ENCODE data around the gene AGR3.

AGR3 gene

DNA sequence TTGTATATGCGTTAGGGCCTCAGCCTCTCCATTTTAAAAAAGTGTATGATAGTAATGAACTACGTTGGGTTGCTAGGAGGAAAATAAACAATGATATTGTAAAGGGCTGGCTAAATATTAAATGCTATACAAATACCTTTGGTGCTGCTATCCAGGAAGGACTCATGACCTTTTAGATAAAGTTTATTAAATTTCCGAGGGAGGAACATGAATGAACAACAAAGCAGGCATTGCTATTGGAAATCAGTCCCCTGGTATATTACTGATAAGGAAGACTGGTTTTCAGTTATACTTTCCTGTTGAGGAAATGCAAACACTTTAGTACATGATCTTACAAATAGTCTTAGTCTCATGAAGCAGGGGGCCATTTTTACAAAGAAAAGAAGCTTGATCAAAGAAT lies 59.8 kb downstream of the AGR3 start:
- DNase-seq, result no peak

DNA sequence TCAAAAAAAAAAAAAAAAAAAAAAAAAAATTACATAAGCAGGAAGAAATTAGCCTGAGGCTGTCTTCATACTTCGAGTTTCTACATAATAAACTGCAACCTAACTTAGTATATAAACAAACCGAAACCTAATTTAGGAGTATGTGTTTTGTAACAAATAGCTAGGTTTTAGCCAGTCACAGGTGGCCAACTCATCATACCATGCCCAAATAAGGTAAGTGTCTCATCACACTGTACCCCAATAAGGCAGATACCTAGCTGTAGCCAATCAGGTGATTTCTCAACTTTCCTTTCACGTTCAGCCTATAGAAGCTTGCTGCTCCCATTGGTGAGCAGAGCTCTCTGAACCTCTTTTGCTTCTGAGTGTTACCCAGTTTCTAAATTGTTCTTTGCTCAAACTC lies 63.1 kb downstream of the AGR3 start:
- DNase-seq, result no peak

DNA sequence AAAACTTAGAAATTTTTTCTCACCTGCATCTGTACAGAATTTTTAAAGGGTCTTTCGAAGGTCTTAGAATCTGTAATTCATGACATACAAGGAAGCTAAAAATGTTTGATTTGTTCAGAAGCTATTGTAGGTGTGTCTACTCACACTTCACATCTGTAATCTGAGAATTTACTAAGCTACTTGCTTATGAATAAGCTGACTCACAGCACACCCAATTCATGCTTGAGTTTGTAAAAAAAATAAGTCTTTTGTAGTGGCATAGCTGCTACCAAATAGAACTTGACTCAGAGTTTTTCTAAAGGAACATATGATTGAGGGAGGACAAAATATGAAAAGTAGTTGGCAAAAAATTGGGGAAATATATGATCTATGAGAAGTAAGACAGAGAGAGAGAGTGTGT lies 64.2 kb downstream of the AGR3 start:
- no peak for DNase-seq

DNA sequence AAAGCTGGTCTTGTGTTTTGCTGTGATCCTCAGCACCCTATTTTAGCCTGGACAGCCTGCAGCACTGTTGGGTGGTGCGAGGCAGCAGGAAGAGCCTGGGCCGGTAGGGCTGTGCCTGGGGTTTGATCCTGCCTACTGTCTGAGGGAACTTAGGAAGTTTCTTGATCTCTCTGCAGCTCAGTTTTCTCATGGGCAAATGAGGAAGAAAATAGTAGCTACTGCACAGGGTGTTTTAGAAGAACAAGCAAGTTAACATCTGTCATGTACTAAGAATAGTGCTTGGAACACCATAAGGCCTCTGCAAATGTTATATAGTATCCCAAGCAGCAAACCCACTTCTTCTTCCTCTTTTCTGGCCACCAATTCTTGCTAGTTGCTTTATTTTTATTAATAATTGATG lies 65.0 kb downstream of the AGR3 start:
- DNase-seq, result no peak

DNA sequence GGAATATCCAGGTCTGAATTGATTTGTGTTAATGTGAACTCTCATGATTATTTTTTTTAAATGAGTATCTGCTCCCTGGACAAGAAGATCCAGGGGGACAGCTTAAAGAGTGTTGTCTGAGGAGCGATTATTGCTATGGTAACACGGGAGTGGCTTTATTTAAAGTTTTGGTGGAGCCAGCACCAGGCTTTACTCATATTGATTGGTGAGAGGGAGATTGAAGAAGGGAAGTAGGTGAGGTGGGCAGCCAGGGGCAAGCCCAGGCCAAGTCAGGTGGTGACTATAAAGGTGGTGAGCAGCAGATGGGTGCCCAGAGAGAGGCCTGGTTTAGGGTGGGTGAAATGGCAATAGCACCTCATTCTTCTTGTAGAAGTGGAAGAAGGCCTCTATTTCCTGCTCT lies 66.8 kb downstream of the AGR3 start:
- no peak for DNase-seq

DNA sequence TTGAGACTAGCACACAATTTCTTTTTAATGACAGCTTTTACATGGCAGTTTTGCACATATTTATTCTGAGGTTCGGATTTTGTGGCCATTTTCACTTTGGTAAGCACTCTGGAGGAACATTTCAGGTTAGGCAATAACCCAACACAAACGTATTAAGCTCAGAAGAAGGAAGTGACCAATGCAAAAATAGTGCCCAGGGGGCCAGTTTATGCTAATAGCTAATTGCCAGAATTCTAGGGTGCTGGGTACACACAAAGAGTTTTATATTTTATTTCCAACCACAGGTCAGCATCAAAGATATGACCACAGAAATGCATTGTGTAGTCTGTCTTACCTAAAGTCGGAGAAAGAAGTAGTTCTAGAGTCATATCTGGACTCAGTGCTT lies 68.6 kb downstream of the AGR3 start:
- DNase-seq, result no peak

DNA sequence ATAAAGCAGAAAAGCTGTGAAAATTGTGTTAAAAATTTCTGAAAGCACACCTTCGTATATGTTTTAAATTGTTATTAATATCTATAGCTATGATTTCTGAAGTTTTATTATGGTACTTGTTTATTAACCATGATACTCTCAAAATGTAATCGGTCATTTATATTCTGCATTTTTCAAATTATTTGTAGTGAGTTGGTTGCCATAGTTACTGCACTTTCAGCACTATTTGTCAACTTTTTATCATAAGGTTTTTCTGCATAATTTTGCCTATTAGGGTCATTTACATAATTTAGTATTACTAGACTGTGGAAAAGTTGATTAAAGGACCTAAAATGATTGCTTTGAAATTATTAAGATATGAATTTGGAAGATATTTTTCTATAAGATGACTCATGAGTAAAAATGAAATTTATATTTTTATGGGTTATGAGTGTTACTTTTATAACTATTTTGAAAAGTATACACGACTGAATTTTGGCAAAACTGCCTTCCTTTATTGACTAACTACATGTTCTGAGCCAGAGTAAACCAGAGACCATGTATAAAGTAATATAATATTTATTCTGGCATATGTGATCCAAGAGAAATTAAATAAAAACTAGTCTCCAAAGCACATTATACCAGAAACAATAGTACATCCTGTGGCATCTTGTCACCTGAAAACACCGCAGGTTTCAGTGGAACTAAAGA lies 69.1 kb downstream of the AGR3 start:
- DNase-seq, result no peak

DNA sequence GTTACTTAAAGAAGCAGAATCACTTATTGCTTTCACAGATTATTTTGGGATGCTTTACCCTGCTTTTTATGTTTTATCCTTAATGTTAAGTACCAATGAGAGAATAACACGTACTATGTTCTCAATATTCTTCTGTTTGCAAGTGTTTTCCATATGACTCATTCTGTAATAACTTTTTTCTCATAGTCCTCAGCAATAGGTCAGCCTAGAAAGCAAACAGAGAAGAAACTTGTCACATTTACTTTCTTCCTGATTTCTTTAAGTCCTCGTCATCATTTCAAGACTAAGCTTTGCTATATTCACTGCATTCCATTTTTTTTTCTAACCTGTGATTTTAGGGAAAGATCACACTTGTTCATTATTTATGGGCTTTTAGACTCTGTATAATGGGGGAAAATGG lies 70.2 kb downstream of the AGR3 start:
- DNase-seq, result no peak

DNA sequence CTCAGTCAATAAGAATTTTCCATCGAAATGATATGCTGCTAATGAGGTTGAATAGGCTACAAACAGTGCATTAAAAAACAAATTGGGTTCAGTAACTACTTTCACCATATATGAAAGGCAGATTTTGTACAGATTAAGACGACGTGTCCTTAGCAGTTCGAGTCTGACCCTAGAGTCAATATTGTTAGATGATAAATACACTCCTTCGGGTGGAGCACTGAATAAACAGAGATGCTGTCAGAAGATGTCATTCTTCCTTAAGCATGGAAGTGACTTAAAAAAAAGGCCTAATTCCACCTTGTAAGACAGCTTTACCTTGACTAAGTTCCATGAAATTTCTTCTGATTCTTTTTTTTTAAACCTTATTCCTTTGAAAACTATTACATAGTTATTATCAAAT lies 71.2 kb downstream of the AGR3 start:
- DNase-seq, result no peak

DNA sequence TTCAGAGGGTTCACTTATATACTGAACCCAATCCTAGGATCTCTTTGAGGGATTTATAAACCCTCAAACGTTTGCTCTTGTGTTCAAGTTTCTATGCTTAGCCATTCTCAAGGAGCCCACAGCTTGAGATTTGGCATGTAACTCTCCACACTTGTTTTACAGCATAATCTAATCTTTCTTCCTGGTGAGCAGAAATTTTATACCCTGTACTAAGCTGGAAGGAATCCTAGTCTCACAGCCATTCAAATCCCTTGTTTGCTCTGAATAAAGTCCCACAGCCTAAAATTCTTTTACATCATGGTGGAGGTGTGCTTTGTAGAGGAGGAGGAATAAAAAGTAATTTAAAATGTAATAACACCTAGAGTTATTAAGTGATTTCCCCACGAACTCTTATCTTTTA lies 71.7 kb downstream of the AGR3 start:
- no peak for DNase-seq
